Activated CD4-positive, alpha-beta T cell treated with anti-CD3 and anti-CD28 coated beads, Interleukin-2, Interleukin-6, amounts not matched to agents 100 ng/mL and 50 ng/mL, durations not matched to agents 16 hours and 8 hours (primary cell): ENCODE measurements around the gene CDC42BPG.
"Not testable (repeated sequence)": the region's sequence is repeated elsewhere in the genome, so short reads cannot be mapped to it uniquely, and the experiment has no call there.

ENCODE experiments used
- DNase-seq: peaks from one replicate; pipeline ENCODE4 v3.0.0-alpha.2; 2020

CDC42BPG gene

GRCh38 chr11:64833198-64833502, 11.3 kb downstream of the CDC42BPG start:
- no peak for DNase-seq

GRCh38 chr11:64832467-64833197, 11.8 kb downstream of the CDC42BPG start:
- no peak for DNase-seq

- no peak for DNase-seq
These were observed 13.0 kb downstream of the CDC42BPG start for GRCh38 chr11:64831411-64831891.

GRCh38 chr11:64829536-64830251, 14.8 kb downstream of the CDC42BPG start:
- no peak for DNase-seq

- no peak for DNase-seq
These were observed 17.0 kb downstream of the CDC42BPG start for GRCh38 chr11:64827451-64827839.

GRCh38 chr11:64826578-64827450, 17.6 kb downstream of the CDC42BPG start:
- DNase-seq = no peak

- no peak for DNase-seq
These were observed 18.4 kb downstream of the CDC42BPG start for GRCh38 chr11:64826062-64826461.

- DNase-seq = no peak
These were observed 20.8 kb downstream of the CDC42BPG start for GRCh38 chr11:64823568-64824119.

GRCh38 chr11:64817476-64817875, 27.0 kb downstream of the CDC42BPG start:
- no peak for DNase-seq

GRCh38 chr11:64815433-64815832, 29.0 kb downstream of the CDC42BPG start:
- not testable (repeated sequence) for DNase-seq

GRCh38 chr11:64814712-64815187, 29.7 kb downstream of the CDC42BPG start:
- DNase-seq = no peak

- DNase-seq = no peak
These were observed 30.6 kb downstream of the CDC42BPG start for GRCh38 chr11:64813826-64814225.

- DNase-seq = no peak
These were observed 33.6 kb downstream of the CDC42BPG start for GRCh38 chr11:64810891-64811272.

- DNase-seq = peak; percentile 92
These were observed 34.1 kb downstream of the CDC42BPG start, which contains the start of gene MEN1 for GRCh38 chr11:64810271-64810890. Gene MEN1 (minus strand): TSS chr11:64810551. CDS start chr11:64810109, 442 bp downstream.

GRCh38 chr11:64809781-64810241, 34.6 kb downstream of the CDC42BPG start:
- DNase-seq = no peak

GRCh38 chr11:64805481-64805880, 39.0 kb downstream of the CDC42BPG start:
- DNase-seq = no peak

GRCh38 chr11:64804346-64805210, 39.9 kb downstream of the CDC42BPG start:
- no peak for DNase-seq

GRCh38 chr11:64803846-64804345, 40.6 kb downstream of the CDC42BPG start:
- DNase-seq = no peak

- peak; percentile 90 for DNase-seq
These were observed 41.2 kb downstream of the CDC42BPG start, which contains the start of gene MAP4K2 for GRCh38 chr11:64803158-64803845. Gene MAP4K2 (minus strand): TSS chr11:64803214. CDS start chr11:64803149, 65 bp downstream.
